Natural killer cell treated with Interleukin-12 subunit alpha and Interleukin-12 subunit beta and Interleukin-15 and Interleukin-18, amount 100 ng/mL, for 72 hours (primary cell): Measurements from ENCODE around the gene ABCC8. TPM values are rescaled to one million over a fixed set of nuclear protein-coding genes. Genes with fewer than 3 reads are reported as not detected.

Experiments used
- ATAC-seq, 2 donors: fragments of 150-1000 bp; cut with Tn5 transposase in 1 of 2; sonication (Bioruptor Pico), chemical (Tn5 transposase) in 1 of 2; 2 replicates each; pipeline ENCODE4 v1.10.0; 2021
- DNase-seq: peaks from one replicate; pipeline ENCODE4 v3.0.0; 2022; ENCODE audit warnings: low spot score
- H3K27ac Mint-ChIP-seq, 2 donors: 1 replicate in 1 of 2; 2 replicates in 1 of 2; pipeline ENCODE4 v1.8.0; 2022; ENCODE audit warnings: mixed read lengths in 2 of 2, mild to moderate bottlenecking in 1 of 2, moderate library complexity in 1 of 2
- H3K27me3 Mint-ChIP-seq, 2 donors: 1 replicate in 1 of 2; 2 replicates in 1 of 2; pipeline ENCODE4 v1.8.0; 2022; ENCODE audit warnings: mixed read lengths in 2 of 2
- H3K36me3 Mint-ChIP-seq: one replicate; pipeline ENCODE4 v1.8.0; 2022; ENCODE audit warnings: mixed read lengths
- H3K4me1 Mint-ChIP-seq, 2 donors: 1 replicate in 1 of 2; 2 replicates in 1 of 2; pipeline ENCODE4 v1.8.0; 2022; ENCODE audit warnings: low read depth in 2 of 2, mixed read lengths in 2 of 2, mild to moderate bottlenecking in 1 of 2
- H3K4me3 Mint-ChIP-seq: one replicate; pipeline ENCODE4 v1.8.0; 2022; ENCODE audit warnings: mixed read lengths
- H3K9me3 Mint-ChIP-seq: 2 replicates; pipeline ENCODE4 v1.8.0; 2022; ENCODE audit warnings: mixed read lengths
- total RNA-seq, 2 donors: library from RNA; stranded (reverse); gene quantifications; one replicate each; pipeline ENCODE4 v1.2.3, GENCODE V29; 2022

The ABCC8 gene
- total RNA-seq, 2 donors from 2014 or later = not detected

DNA sequence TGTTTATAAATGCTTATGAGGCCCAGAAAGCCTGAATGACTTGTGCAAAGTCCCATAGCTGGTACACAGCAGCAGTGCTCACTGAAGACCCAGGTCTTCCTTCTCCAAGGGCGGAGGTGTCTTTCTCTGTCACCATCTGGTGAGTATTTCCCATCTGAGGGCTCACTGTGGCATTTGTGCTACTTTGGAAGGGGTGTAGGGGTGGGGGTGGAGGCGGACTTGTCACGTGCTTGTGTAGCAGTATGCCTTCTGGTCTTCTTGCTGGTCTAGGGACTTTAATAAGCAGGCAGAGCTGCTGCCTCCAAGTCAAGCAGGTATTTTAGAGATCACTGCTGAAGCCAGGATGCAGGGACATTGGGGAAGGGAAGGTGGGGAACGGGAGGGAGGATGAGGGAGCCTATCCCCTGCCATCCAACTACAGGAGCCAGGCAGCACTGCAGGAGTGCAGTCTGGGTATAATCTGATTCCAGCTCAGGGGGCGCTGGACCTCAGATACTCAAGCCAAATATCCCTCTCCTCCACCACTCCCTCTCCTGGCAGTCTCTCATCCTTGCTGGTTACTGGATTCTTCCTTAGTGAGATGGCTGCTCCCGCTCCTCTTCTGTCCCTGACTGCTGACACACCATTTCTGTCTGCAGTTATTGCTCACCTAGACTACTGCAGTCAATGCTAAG lies 3.4 kb downstream of the ABCC8 start:
- Mint-ChIP-seq H3K9me3 (no peaks in the 10 kb centered on the region), H3K27ac (no peak overlapping the region), H3K4me1 (no peaks in the 10 kb centered on the region), H3K27me3 (peaks cover 37 to 57% of the 10 kb centered on the region in 2 donors), H3K36me3 (no peaks in the 10 kb centered on the region), H3K4me3 (no peak overlapping the region)
- DNase-seq = no peak
- no peak for ATAC-seq

DNA sequence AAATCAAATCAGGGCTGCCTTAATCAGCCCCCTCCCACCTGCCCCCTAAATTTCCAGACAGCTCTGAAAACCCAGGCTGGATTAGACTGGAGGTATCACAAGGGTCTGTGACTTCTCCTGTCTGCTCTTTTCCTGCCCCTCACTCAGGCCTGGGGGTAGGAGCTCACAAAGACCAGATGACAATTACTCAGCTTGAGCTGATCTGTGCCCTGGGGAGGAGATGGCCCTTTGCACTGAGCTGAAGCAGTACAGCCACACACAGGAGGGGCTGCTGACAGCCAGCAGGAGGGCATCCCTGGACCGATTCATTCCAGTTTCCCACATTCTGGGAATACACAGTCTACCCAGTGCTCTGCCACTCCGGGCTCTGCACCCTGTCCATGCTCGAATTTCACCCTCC lies 4.2 kb downstream of the ABCC8 start:
- DNase-seq (no peak), ATAC-seq (no peak)
- Mint-ChIP-seq H3K36me3 (no peaks in the 10 kb centered on the region), H3K27ac (no peak overlapping the region), H3K4me1 (no peaks in the 10 kb centered on the region), H3K4me3 (no peak overlapping the region), H3K27me3 (peaks cover 34 to 50% of the 10 kb centered on the region in 2 donors), H3K9me3 (no peaks in the 10 kb centered on the region)

DNA sequence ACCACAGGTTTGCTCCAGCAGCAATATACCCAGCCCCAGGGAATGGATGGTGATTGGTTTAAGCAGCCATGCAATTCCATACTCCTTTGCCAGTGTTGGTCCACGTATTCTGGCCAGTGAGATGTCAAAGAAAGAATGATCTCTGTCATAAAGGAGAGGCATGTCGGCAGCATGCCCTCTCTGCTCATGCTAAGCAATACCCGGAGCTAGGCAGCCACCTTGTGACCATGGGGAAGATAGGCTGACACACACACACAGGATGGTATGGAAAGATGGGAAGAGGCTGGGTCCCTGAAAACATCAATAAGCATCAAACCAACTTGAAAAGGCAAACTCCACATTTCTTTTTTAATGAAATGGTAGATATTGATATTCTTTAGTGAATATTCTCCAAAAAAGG lies 5.1 kb downstream of the ABCC8 start:
- Mint-ChIP-seq H3K4me3 (no peak overlapping the region), H3K27me3 (peaks cover 34 to 45% of the 10 kb centered on the region in 2 donors), H3K9me3 (no peaks in the 10 kb centered on the region), H3K36me3 (no peaks in the 10 kb centered on the region), H3K4me1 (no peaks in the 10 kb centered on the region), H3K27ac (no peak overlapping the region)
- DNase-seq (no peak), ATAC-seq (no peak)

DNA sequence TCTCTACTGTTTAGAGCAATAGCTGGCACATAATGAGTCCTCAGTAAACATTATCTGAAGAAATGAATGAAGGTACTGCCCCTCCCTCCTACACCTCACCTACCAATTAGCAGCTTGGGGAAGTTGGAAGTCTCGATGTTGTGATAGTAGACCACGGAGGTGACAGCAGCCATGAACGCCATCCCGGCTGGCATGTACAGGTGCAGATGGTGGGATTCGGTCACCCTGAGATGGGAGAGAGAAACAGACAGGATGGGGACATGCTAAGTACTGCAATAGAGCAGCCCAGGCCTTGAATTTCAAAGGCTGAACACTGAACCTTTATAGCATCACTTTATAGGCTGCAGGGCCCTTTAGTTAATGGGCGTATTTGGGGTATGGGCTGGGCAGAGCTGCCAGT lies 6.6 kb downstream of the ABCC8 start:
- no peak overlapping the region for H3K27ac Mint-ChIP-seq
- no peaks in the 10 kb centered on the region for H3K4me1 Mint-ChIP-seq
- ATAC-seq = no peak
- peaks cover 26 to 40% of the 10 kb centered on the region in 2 donors for H3K27me3 Mint-ChIP-seq
- DNase-seq = no peak
- H3K4me3 Mint-ChIP-seq = no peak overlapping the region
- no peaks in the 10 kb centered on the region for H3K9me3 Mint-ChIP-seq
- H3K36me3 Mint-ChIP-seq = no peaks in the 10 kb centered on the region

DNA sequence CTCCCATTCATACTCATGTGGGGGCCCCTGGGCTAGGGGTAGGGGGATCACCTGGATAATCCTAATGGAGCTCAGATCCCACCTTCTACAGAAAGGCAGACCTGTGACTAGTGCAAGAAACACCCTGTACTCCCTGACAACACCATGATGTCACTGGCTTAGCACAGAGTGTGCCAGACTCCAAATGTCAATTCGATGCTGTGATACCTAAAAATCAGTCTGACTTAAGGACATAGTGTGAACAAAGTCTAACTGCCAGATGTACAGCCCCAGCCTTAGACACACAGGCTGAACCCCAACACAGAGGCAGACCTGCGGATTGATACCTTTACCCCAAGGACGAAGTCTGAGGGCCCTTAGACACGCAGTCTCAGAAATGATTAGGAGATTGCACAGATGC lies 8.5 kb downstream of the ABCC8 start:
- ATAC-seq (no peak), DNase-seq (no peak)
- H3K36me3 Mint-ChIP-seq = no peaks in the 10 kb centered on the region
- H3K27ac Mint-ChIP-seq = no peak overlapping the region
- peaks cover 14 to 23% of the 10 kb centered on the region in 2 donors for H3K27me3 Mint-ChIP-seq
- no peaks in the 10 kb centered on the region for H3K9me3 Mint-ChIP-seq
- H3K4me3 Mint-ChIP-seq = no peak overlapping the region
- H3K4me1 Mint-ChIP-seq = no peaks in the 10 kb centered on the region

DNA sequence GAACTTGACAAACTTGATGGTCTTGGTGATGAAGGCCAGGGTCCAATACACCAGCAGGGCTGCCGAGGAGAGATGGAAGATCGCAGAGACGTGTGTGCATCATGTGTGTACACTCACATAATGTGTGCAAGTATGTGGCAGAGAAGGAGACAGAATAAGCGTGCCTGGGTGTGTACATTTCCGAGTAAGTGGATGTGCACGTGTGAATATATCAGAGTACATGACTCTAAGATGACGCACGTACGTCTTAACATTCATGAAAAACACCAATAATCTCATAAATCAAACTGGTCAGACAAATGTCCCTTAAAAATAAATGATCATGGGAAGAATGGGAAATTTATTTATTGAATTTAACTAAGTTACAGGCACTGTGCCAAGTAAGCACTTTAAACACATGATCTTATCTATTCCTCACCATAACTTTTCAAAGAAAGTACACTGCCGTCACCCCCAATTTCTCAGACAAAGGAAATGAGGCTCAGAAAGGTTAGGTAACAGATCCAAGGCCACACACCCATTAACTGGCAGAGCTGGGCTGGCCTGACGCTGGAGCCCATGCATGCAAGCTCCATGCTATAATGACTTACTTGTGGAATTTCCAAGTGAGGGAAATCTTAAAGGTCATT lies 13.0 kb downstream of the ABCC8 start:
- Mint-ChIP-seq H3K9me3 (no peaks in the 10 kb centered on the region), H3K27ac (no peak overlapping the region), H3K4me1 (no peaks in the 10 kb centered on the region), H3K36me3 (no peaks in the 10 kb centered on the region), H3K4me3 (no peak overlapping the region), H3K27me3 (peaks cover 11 to 22% of the 10 kb centered on the region in 2 donors)
- DNase-seq (no peak), ATAC-seq (no peak)

DNA sequence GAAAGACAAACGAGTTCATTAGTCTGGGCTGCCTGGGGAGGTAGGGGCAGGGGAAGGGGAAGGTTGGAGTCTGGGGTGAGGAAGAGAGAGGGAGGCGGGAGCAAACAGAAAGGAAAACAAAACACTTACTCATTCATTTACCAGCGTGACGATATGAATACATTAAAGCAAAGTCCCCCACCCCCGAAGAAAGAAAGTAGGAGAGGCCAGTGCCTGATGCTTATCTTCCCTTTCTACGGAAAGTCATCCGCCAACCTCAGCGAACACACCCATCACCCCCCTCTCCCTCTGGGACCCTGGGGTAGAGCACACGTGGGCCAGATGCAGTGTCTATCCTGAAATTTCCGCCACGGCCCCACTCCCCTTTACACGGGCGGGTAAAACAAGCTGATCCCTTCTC lies 13.7 kb downstream of the ABCC8 start:
- H3K4me3 Mint-ChIP-seq = no peak overlapping the region
- no peaks in the 10 kb centered on the region for H3K4me1 Mint-ChIP-seq
- DNase-seq = no peak
- no peak overlapping the region for H3K27ac Mint-ChIP-seq
- H3K36me3 Mint-ChIP-seq = no peaks in the 10 kb centered on the region
- no peaks in the 10 kb centered on the region for H3K9me3 Mint-ChIP-seq
- no peak for ATAC-seq
- peaks cover 13 to 22% of the 10 kb centered on the region in 2 donors for H3K27me3 Mint-ChIP-seq

DNA sequence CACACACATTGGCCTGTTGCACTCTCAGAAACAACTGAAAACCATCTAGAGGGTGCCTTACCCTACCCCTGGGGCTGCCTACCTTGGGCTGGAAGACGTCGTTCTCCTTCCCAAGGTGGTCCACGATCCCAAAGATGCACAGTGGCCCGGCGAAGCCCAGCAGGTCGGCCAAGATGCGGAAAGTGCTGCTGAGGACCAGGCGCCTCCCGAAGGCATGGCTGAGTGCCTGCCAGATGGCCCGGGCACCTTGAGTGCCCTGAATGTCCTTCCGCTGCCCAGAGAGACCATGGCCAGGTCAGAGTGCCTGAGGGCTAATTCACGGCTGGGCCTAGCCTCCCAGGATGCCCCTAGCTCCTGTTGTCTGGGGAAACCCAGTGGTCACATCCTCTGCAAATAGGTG lies 16.2 kb downstream of the ABCC8 start:
- DNase-seq = no peak
- peaks cover 14 to 27% of the 10 kb centered on the region in 2 donors for H3K27me3 Mint-ChIP-seq
- no peaks in the 10 kb centered on the region for H3K9me3 Mint-ChIP-seq
- H3K4me1 Mint-ChIP-seq = no peaks in the 10 kb centered on the region
- H3K36me3 Mint-ChIP-seq = no peaks in the 10 kb centered on the region
- no peak overlapping the region for H3K27ac Mint-ChIP-seq
- no peak overlapping the region for H3K4me3 Mint-ChIP-seq
- no peak for ATAC-seq

DNA sequence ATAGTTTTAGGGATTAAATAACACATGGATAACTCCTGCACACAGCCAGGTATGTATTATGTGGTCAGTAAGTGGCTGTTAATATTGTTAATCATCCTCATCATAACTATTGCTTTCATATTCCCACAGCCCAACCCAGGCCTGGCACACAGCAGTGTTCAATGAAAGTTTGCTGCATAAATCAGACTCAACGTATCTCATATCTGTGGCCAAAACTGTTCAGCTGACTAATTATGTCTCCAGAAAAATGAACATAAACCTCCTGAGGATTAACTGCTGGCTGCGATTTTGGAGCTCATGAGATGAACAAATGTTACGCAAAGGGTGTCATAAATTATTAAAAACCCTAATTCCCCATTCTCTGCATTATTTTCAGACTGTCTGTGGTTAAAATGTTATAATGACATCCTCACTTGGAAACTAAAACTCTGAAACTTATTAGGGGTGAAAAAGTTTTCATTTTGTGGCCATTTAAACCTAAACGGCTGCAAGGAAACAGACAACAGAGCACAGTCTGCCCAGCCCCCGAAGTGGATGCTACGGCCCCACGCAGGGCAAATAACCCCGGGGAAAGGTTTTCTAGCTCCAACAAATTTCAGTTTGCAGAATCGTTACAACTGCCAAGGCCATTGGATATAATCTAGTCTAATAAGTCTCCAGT lies 17.3 kb downstream of the ABCC8 start:
- Mint-ChIP-seq H3K4me3 (no peak overlapping the region), H3K27ac (no peak overlapping the region), H3K9me3 (no peaks in the 10 kb centered on the region), H3K27me3 (peaks cover 14 to 26% of the 10 kb centered on the region in 2 donors), H3K4me1 (no peaks in the 10 kb centered on the region), H3K36me3 (no peaks in the 10 kb centered on the region)
- ATAC-seq (no peak), DNase-seq (no peak)

DNA sequence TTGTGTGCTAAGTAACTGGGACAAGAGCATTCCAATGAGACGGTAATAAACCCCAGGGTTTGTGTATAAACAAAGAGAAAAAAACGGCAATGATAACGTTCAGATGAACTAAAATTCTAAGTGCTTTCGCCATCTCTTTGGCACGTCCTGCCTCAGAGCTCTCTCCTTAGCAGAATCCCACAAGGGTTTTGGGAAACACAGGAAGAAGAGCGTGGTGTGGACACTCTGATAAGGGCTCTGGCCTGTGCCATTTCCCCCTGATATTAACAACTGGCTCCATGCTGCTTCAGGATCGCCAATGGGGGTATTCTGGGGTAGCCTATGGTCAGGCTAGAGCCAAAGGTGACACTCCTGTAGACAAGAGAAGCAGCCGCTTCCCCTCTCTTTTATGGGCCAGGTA lies 18.4 kb downstream of the ABCC8 start:
- Mint-ChIP-seq H3K4me1 (no peaks in the 10 kb centered on the region), H3K27ac (no peak overlapping the region), H3K27me3 (peaks cover 12 to 26% of the 10 kb centered on the region in 2 donors), H3K9me3 (no peaks in the 10 kb centered on the region), H3K4me3 (no peak overlapping the region), H3K36me3 (no peaks in the 10 kb centered on the region)
- no peak for DNase-seq
- no peak for ATAC-seq

DNA sequence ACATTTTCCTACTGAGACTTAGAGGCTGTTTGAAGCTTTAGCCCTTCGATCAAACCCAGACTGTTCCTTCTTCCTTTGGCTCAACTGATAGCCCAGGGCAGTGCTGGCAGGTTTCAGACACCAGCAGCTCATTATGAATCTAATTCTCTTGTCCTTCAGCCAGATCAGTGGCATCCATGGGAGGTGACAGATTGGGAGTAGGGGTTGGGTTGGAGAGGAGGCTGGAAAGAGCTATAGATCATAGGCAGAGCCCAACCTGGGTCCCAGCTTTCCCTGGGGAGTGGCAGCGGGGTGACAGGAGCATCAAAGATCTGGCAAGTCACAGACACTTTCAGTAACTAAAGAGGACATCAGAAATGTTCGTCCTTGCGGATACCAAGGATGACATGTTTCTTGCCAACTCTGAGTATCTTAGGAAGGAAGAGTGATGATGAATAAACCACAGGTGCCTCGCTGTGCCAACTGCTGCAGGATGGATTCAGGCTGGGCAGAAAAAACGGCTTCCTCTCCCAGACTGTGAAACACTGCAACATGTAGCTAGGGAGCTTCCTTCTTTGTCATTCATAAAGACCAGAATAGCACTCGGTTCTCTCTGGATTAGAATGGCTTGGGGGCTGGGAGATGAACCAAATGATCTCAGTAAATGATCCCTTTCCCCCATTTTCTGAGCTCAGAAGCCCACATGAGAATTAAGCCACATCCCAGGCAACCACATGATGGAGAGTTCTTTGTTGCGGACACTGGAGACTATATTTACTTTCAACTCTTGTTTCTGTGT lies 19.1 kb downstream of the ABCC8 start:
- no peaks in the 10 kb centered on the region for H3K36me3 Mint-ChIP-seq
- no peaks in the 10 kb centered on the region for H3K4me1 Mint-ChIP-seq
- DNase-seq (no peak), ATAC-seq (no peak)
- no peak overlapping the region for H3K27ac Mint-ChIP-seq
- H3K4me3 Mint-ChIP-seq = no peak overlapping the region
- peaks cover 11 to 23% of the 10 kb centered on the region in 2 donors for H3K27me3 Mint-ChIP-seq
- H3K9me3 Mint-ChIP-seq = no peaks in the 10 kb centered on the region

DNA sequence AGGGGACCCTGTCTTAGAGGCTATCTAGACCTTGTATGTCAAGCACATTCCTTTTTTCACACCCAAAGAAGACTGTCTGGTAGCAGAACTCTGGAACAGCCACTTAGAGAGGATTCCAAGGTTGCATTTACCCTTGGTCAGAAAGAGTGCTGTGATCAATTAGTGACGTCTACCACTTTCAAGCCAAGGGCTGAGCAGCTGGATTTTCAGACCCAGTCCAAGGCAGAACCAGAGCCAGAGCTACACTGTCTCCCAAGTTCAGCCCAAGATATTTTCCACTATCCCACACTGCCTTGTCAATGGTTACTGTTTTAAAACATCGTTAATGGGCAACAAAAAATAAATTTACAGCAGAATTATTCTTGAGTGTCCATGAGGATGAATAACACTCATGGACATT lies 24.0 kb downstream of the ABCC8 start:
- Mint-ChIP-seq H3K4me1 (no peaks in the 10 kb centered on the region), H3K27me3 (peaks cover 10 to 29% of the 10 kb centered on the region in 2 donors), H3K36me3 (no peaks in the 10 kb centered on the region), H3K27ac (no peak overlapping the region), H3K4me3 (no peak overlapping the region), H3K9me3 (no peaks in the 10 kb centered on the region)
- ATAC-seq (no peak), DNase-seq (no peak)

DNA sequence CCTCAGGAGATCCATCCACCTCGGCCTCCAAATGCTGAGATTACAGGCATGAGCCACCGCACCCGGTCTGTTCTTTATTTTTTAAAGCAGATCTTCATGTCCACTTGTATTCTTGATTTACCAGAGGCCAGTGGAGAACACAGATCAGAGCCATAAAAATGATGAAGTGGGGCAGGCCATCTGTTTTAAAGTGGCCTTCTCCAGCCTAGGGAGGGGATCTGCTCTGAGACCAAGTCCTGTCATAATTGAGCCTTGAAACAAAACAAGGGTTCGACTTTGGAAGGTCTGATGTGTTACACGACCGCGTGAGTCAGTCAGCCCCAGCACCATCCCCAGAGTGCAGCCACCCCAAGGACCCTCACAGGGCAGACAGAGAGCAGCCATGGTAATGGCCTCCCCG lies 27.5 kb downstream of the ABCC8 start:
- ATAC-seq (no peak), DNase-seq (no peak)
- H3K27me3 Mint-ChIP-seq = peaks cover 4 to 18% of the 10 kb centered on the region in 2 donors
- no peak overlapping the region for H3K4me3 Mint-ChIP-seq
- no peaks in the 10 kb centered on the region for H3K36me3 Mint-ChIP-seq
- no peak overlapping the region for H3K27ac Mint-ChIP-seq
- H3K9me3 Mint-ChIP-seq = no peaks in the 10 kb centered on the region
- no peaks in the 10 kb centered on the region for H3K4me1 Mint-ChIP-seq

DNA sequence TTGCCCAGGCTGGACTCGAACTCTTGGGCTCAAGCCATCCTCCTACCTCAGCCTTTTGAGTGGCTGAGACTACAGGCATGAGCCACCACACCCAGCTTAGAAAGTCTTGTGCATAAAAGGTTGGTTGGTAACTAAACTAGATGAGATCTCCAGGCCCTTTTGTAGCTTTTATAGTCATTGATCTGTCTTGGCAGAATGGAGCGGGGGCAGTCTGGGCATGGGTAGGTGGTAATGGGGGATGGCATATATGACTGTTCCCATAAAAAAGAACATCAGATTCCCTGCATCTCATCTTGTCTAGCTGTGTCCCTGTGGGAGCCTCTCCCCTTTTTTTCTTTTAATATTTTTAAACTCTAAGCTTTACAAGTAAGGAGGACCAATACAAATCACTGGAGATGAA lies 30.2 kb downstream of the ABCC8 start:
- Mint-ChIP-seq H3K36me3 (no peaks in the 10 kb centered on the region), H3K4me3 (no peak overlapping the region)

More for the DNA sequence above, 30.2 kb downstream of the ABCC8 start:
- H3K9me3 Mint-ChIP-seq = no peaks in the 10 kb centered on the region
- peaks cover 2 to 16% of the 10 kb centered on the region in 2 donors for H3K27me3 Mint-ChIP-seq
- H3K27ac Mint-ChIP-seq = no peak overlapping the region
- no peaks in the 10 kb centered on the region for H3K4me1 Mint-ChIP-seq
- no peak for ATAC-seq
- no peak for DNase-seq
